Neural progenitor cell (in vitro differentiated cells): ENCODE results near the gene UNC13C. TPM values are rescaled to one million over a fixed set of nuclear protein-coding genes. Genes with fewer than 3 reads are reported as not detected.
A peak's percentile ranks its signal among the peaks of the same experiment; 100 is the strongest.

Source experiments
- DNase-seq: peaks from one replicate; pipeline ENCODE4 v3.0.0-alpha.2; 2016; ENCODE audit warnings: low spot score
- H2AFZ ChIP-seq: fragments of 200-600 bp; sonication (generic); replicated peaks from 2 replicates; pipeline ENCODE4 v1.6.1; 2016; ENCODE audit warnings: antibody characterized with exemption
- H3F3A ChIP-seq: fragments of 200-600 bp; sonication (generic); 2 replicates; pipeline ENCODE4 v1.6.1; 2016; ENCODE audit warnings: antibody characterized with exemption, low read depth
- H3K27ac ChIP-seq: fragments of 200-600 bp; sonication (generic); 2 replicates; pipeline ENCODE4 v1.5.1; 2016; ENCODE audit warnings: mild to moderate bottlenecking
- H3K27me3 ChIP-seq: fragments of 200-600 bp; sonication (generic); 2 replicates; pipeline ENCODE4 v1.6.1; 2016; ENCODE audit warnings: mild to moderate bottlenecking, moderate library complexity
- H3K36me3 ChIP-seq: fragments of 200-600 bp; sonication (generic); 2 replicates; pipeline ENCODE4 v1.5.1; 2016
- H3K4me1 ChIP-seq: fragments of 200-600 bp; sonication (generic); 2 replicates; pipeline ENCODE4 v1.6.1; 2016; ENCODE audit warnings: mixed run types
- H3K4me2 ChIP-seq: fragments of 200-600 bp; sonication (generic); 2 replicates; pipeline ENCODE4 v1.6.1; 2016
- H3K4me3 ChIP-seq: fragments of 200-600 bp; sonication (generic); 2 replicates; pipeline ENCODE4 v1.5.1; 2016
- H3K79me2 ChIP-seq: fragments of 200-600 bp; sonication (generic); 2 replicates; pipeline ENCODE4 v1.6.1; 2016; ENCODE audit warnings: low read depth
- H3K9ac ChIP-seq: fragments of 200-600 bp; sonication (generic); 2 replicates; pipeline ENCODE4 v1.6.1; 2016
- H3K9me3 ChIP-seq: fragments of 200-600 bp; sonication (generic); 2 replicates; pipeline ENCODE4 v1.5.1; 2016; ENCODE audit warnings: low read depth
- H4K20me1 ChIP-seq: fragments of 200-600 bp; sonication (generic); 2 replicates; pipeline ENCODE4 v1.6.1; 2016; ENCODE audit warnings: low read depth
- H3K27ac Mint-ChIP-seq: 3 replicates; pipeline ENCODE4 v1.8.0; 2021; ENCODE audit warnings: mixed read lengths
- H3K27me3 Mint-ChIP-seq: 2 replicates; pipeline ENCODE4 v1.8.0; 2022; ENCODE audit warnings: low read depth, mild to moderate bottlenecking, inconsistent platforms, moderate library complexity, mixed read lengths; ENCODE audit not compliant: insufficient read depth
- H3K36me3 Mint-ChIP-seq: 3 replicates; pipeline ENCODE4 v1.8.0; 2021; ENCODE audit warnings: mixed read lengths
- H3K4me1 Mint-ChIP-seq: 3 replicates; pipeline ENCODE4 v1.8.0; 2021; ENCODE audit warnings: mixed read lengths
- H3K4me3 Mint-ChIP-seq: 3 replicates; pipeline ENCODE4 v1.8.0; 2021; ENCODE audit warnings: mild to moderate bottlenecking, moderate library complexity, mixed read lengths
- H3K9me3 Mint-ChIP-seq: 3 replicates; pipeline ENCODE4 v1.8.0; 2020; ENCODE audit warnings: mixed read lengths
- CTCF ChIP-seq: fragments of 200-600 bp; sonication (generic); IDR thresholded peaks from 2 replicates; pipeline ENCODE4 v1.5.1; 2017; ENCODE audit warnings: antibody characterized with exemption, mild to moderate bottlenecking
- EZH2 ChIP-seq: fragments of 200-600 bp; sonication (generic); IDR thresholded peaks from 2 replicates; pipeline ENCODE4 v1.6.1; 2017; ENCODE audit warnings: antibody characterized with exemption, mild to moderate bottlenecking, moderate library complexity
- EZH2phosphoT487 ChIP-seq: fragments of 200-600 bp; sonication (generic); IDR thresholded peaks from 2 replicates; pipeline ENCODE4 v1.6.1; 2017; ENCODE audit warnings: antibody characterized with exemption
- total RNA-seq: library from RNA; depleted of rRNA; stranded (reverse); fragments of >200 nt; gene quantifications from 2 replicates; pipeline ENCODE4 v1.2.3, GENCODE V29; 2015; ENCODE audit warnings: low replicate concordance

UNC13C gene
- total RNA-seq, 1 donor from 2014 or later = not detected

- H3K4me1 ChIP-seq = no peaks in the 10 kb centered on the region
- H3K4me3 Mint-ChIP-seq = no peak overlapping the region
- no peaks in the 10 kb centered on the region for H3K4me1 Mint-ChIP-seq
- H3K27ac ChIP-seq = no peak overlapping the region
- H3K27ac Mint-ChIP-seq = no peak overlapping the region
- no peak overlapping the region for H3K9ac ChIP-seq
- H3K27me3 ChIP-seq = no peaks in the 10 kb centered on the region
- no peak overlapping the region for H3K4me2 ChIP-seq
- no peak overlapping the region for H3K4me3 ChIP-seq
- no peaks in the 10 kb centered on the region for H3K9me3 ChIP-seq
- H3K36me3 ChIP-seq = no peaks in the 10 kb centered on the region
- no peak for TF ChIP-seq EZH2phosphoT487
- TF ChIP-seq EZH2 = no peak
- no peak for TF ChIP-seq CTCF
- no peaks in the 10 kb centered on the region for H3K36me3 Mint-ChIP-seq
- H3K9me3 Mint-ChIP-seq = no peaks in the 10 kb centered on the region
- no peaks in the 10 kb centered on the region for H4K20me1 ChIP-seq
- no peaks in the 10 kb centered on the region for H3K27me3 Mint-ChIP-seq
- H3K79me2 ChIP-seq = no peaks in the 10 kb centered on the region
- H3F3A ChIP-seq = no peaks in the 10 kb centered on the region
- H2AFZ ChIP-seq = no peak overlapping the region
- no peak for DNase-seq
Observed at GRCh38 chr15:53955396-53955795, 22.8 kb upstream of the UNC13C start.

GRCh38 chr15:53962646-53963561 is 15.3 kb upstream of the UNC13C start:
- Mint-ChIP-seq H3K27me3 (no peaks in the 10 kb centered on the region), H3K36me3 (no peaks in the 10 kb centered on the region), H3K9me3 (no peaks in the 10 kb centered on the region), H3K4me1 (no peaks in the 10 kb centered on the region), H3K4me3 (no peak overlapping the region), H3K27ac (no peak overlapping the region)
- Histone ChIP-seq H2AFZ (no peak overlapping the region), H3K27me3 (no peaks in the 10 kb centered on the region), H3K4me2 (no peak overlapping the region), H3K4me1 (no peaks in the 10 kb centered on the region), H3K79me2 (no peaks in the 10 kb centered on the region), H3K9me3 (peaks cover 6% of the 10 kb centered on the region), H4K20me1 (no peaks in the 10 kb centered on the region), H3K36me3 (no peaks in the 10 kb centered on the region), H3F3A (no peaks in the 10 kb centered on the region), H3K4me3 (no peak overlapping the region), H3K27ac (no peak overlapping the region), H3K9ac (no peak overlapping the region)
- DNase-seq = peak; percentile 33
- no peak for TF ChIP-seq EZH2phosphoT487
- TF ChIP-seq CTCF = peak; percentile 61

DNA sequence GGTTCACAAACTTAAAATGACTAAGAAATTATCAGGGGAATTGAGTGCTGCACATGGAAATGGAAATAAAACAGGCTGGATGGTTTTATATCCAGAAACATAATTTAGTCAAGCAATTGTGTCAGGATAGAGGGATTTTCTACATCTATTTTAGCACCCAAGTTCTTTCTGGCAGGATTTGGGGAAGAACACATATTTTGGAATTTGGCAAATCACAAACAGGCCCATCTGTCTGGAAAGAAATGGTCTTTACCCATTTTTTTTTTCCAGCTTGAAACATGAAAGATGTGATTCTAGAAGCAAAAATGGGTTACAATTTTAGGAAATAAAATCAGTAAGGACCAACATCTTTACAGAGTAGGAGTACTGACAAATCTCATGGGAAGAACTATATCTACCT is 14.4 kb upstream of the UNC13C start:
- Histone ChIP-seq H3K4me1 (no peaks in the 10 kb centered on the region), H2AFZ (no peak overlapping the region), H3K27me3 (no peaks in the 10 kb centered on the region), H3K9ac (no peak overlapping the region), H3K9me3 (peaks cover 6% of the 10 kb centered on the region), H3K36me3 (no peaks in the 10 kb centered on the region), H3K4me3 (no peak overlapping the region), H3K4me2 (no peak overlapping the region), H4K20me1 (no peaks in the 10 kb centered on the region), H3K27ac (no peak overlapping the region), H3K79me2 (no peaks in the 10 kb centered on the region), H3F3A (no peaks in the 10 kb centered on the region)
- H3K27ac Mint-ChIP-seq = no peak overlapping the region
- TF ChIP-seq EZH2phosphoT487 (no peak), CTCF (no peak), EZH2 (no peak)
- DNase-seq = no peak
- no peak overlapping the region for H3K4me3 Mint-ChIP-seq
- no peaks in the 10 kb centered on the region for H3K9me3 Mint-ChIP-seq
- no peaks in the 10 kb centered on the region for H3K4me1 Mint-ChIP-seq
- H3K27me3 Mint-ChIP-seq = no peaks in the 10 kb centered on the region
- H3K36me3 Mint-ChIP-seq = no peaks in the 10 kb centered on the region
